ENCODE data around the gene GDF15. TPM values are rescaled to one million over a fixed set of nuclear protein-coding genes. Genes with fewer than 3 reads are reported as not detected.

The GDF15 gene
- total RNA-seq, 4 donors from 2014 or later, result 0.41 to 13.1 (median 1.6) TPM

DNA sequence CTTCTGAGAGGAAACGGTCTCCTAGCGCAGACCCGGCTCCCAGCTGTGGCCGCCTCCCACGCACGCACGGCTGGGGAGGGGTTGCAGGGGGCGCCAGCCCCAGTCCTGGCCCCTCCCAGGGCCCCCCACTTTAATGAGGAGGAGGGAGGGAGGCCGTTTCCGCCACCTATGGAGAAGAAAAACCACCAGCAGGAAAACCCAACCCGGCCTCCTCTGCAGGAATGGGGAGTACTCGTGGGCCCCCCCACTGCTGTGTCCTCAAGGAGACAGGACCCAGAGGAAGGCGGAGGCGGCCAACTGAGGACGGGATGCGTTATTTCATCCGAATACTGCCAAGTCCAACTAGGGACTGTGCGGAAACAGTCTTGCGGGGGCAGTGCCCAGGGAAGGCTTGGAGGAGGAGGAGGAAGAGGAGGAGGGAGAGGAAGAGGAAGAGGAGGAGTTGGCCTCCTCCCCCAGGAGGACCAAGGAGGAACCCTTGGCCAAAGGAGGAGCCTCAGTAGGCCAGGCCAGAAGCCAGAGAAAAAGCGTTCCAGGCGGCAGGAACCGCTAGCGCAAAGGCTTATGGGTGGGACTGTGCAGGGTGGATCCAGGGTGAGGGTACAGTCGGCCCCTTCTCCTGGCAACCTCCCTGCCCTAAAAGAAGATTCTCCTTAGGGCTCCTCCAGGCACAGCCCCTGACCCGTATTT is 29.4 kb downstream of the GDF15 start:
- Histone ChIP-seq H3K4me3 (peak overlapping the region; percentile 21 to 46), H3K27ac (peak overlapping the region; percentile 90 to 93), H3K4me1 (peaks cover 0 to 21% of the 10 kb centered on the region in 2 donors), H3K36me3 (no peaks in the 10 kb centered on the region), H3K27me3 (no peaks in the 10 kb centered on the region), H3K9me3 (no peaks in the 10 kb centered on the region)
- TF ChIP-seq, protein P1, sequence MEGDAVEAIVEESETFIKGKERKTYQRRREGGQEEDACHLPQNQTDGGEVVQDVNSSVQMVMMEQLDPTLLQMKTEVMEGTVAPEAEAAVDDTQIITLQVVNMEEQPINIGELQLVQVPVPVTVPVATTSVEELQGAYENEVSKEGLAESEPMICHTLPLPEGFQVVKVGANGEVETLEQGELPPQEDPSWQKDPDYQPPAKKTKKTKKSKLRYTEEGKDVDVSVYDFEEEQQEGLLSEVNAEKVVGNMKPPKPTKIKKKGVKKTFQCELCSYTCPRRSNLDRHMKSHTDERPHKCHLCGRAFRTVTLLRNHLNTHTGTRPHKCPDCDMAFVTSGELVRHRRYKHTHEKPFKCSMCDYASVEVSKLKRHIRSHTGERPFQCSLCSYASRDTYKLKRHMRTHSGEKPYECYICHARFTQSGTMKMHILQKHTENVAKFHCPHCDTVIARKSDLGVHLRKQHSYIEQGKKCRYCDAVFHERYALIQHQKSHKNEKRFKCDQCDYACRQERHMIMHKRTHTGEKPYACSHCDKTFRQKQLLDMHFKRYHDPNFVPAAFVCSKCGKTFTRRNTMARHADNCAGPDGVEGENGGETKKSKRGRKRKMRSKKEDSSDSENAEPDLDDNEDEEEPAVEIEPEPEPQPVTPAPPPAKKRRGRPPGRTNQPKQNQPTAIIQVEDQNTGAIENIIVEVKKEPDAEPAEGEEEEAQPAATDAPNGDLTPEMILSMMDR (IDR thresholded peaks at IDR 0.05), result peak in 1 of 4 experiments; percentile 7
- TF ChIP-seq POLR2A (IDR thresholded peaks at IDR 0.05), result peak; percentile 64 to 72
- DNase-seq, result peak; percentile 91 to 96
- intact Hi-C loops (cut with DNase I; ENCODE audit: low total_unique reads), result loop anchor here (10.0 kb wide), 1 partner anchor 71 kb away; the partner anchor contains the start of gene PGPEP1

- TF ChIP-seq, protein P1 (IDR thresholded peaks at IDR 0.05), result no peak
- TF ChIP-seq POLR2A (IDR thresholded peaks at IDR 0.05), result peak in 1 of 2 donors; percentile 71
- DNase-seq, result peak; percentile 93 to 95
- peaks cover 0 to 34% of the 10 kb centered on the region in 2 donors for H3K4me1 ChIP-seq
- H3K27me3 ChIP-seq, result no peaks in the 10 kb centered on the region
- peak overlapping the region; percentile 36 to 46 for H3K4me3 ChIP-seq
- intact Hi-C loops (cut with DNase I; ENCODE audit: low total_unique reads), result loop anchor here (10.0 kb wide), 1 partner anchor 72 kb away; the partner anchor contains the start of gene PGPEP1
- H3K36me3 ChIP-seq, result no peaks in the 10 kb centered on the region
- peak overlapping the region; percentile 90 to 93 for H3K27ac ChIP-seq
- no peaks in the 10 kb centered on the region for H3K9me3 ChIP-seq
These were observed 30.9 kb downstream of the GDF15 start for GRCh38 chr19:18416778-18417249.

DNA sequence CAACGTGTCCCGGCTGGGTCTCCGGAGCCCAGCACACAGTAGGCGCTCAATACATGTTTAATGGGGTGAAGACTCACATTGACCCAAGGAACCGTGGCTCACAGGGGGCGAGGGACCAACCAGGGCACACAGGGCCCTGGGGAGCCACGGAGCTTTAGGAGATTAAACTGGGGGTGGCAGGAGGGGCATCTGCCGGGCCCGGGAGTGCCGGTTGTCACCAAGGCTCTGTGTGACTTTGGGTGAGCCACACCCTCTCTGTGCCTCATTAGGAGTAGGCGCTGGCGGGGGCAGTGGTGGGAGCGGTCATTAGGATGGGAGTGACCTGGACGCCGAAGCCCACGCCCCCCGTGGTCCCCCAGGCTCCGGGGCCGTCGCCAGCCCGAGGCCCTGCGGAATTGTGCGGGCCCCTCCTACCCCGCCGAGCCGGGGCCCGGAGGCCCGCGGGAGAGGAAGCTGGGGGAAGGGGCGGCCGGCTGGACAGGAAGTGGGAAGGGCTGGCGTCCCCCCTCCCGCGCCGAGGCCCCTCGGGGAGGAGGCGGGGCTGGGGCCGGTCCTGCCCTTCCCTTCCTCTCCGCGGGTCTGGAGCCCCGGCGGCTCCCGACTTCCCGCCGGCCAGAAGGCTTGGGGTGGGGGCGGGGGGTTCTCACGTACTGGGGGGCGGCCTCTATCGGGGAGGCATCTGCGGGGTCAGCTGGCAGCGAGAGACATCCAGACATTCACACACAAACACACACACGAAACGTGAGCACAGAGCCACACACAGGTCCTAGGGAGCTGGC is 31.5 kb downstream of the GDF15 start:
- intact Hi-C loops (cut with DNase I; ENCODE audit: low total_unique reads), result loop anchor here (10.0 kb wide), 1 partner anchor 73 kb away; the partner anchor contains the start of gene PGPEP1
- TF ChIP-seq POLR2A (IDR thresholded peaks at IDR 0.05), result peak in 1 of 2 donors; percentile 66
- TF ChIP-seq, protein P1 (IDR thresholded peaks at IDR 0.05), result peak in 1 of 4 experiments; percentile 2
- H3K36me3 ChIP-seq, result no peaks in the 10 kb centered on the region
- peak; percentile 81 to 86 for DNase-seq
- H3K27me3 ChIP-seq, result no peaks in the 10 kb centered on the region
- H3K4me1 ChIP-seq, result peaks cover 0 to 34% of the 10 kb centered on the region in 2 donors
- no peaks in the 10 kb centered on the region for H3K9me3 ChIP-seq
- peak overlapping the region; percentile 90 to 93 for H3K27ac ChIP-seq
- H3K4me3 ChIP-seq, result peak overlapping the region; percentile 36 to 46

- H3K9me3 ChIP-seq, result no peaks in the 10 kb centered on the region
- H3K36me3 ChIP-seq, result no peaks in the 10 kb centered on the region
- no peaks in the 10 kb centered on the region for H3K27me3 ChIP-seq
- peak in 1 of 2 donors; percentile 72 for DNase-seq
- H3K4me3 ChIP-seq, result peak overlapping the region in 1 of 2 donors; percentile 46
- intact Hi-C loops (cut with DNase I; ENCODE audit: low total_unique reads), result loop anchor here (10.0 kb wide), 1 partner anchor 73 kb away; the partner anchor contains the start of gene PGPEP1
- peak overlapping the region; percentile 90 to 93 for H3K27ac ChIP-seq
- TF ChIP-seq, protein P1 (IDR thresholded peaks at IDR 0.05), result no peak
- no peak for TF ChIP-seq POLR2A (IDR thresholded peaks at IDR 0.05)
- peaks cover 0 to 34% of the 10 kb centered on the region in 2 donors for H3K4me1 ChIP-seq
These were observed 32.1 kb downstream of the GDF15 start for GRCh38 chr19:18418029-18418482.

Measured in uterus (tissue), 4 donors.